Vagina (tissue), 2 donors: ENCODE data around the gene KLHDC4.

ENCODE experiments used
- POLR2A ChIP-seq, 2 donors: fragments of 450-650 bp; IDR thresholded peaks; one replicate each; pipeline ENCODE4 v1.6.1; 2017; ENCODE audit warnings: antibody characterized with exemption in 2 of 2, mild to moderate bottlenecking in 2 of 2, moderate library complexity in 2 of 2
- TF ChIP-seq, protein P1 (sequence below), 3 experiments: fragments of 450-650 bp in 2 of 3; fragments of 200-600 bp in 1 of 3; sonication (generic) in 1 of 3; IDR thresholded peaks; one replicate each; pipeline ENCODE4 v1.5.1; 2017 to 2019; ENCODE audit warnings: antibody characterized with exemption in 3 of 3, mild to moderate bottlenecking in 2 of 3, moderate library complexity in 2 of 3

DNA sequence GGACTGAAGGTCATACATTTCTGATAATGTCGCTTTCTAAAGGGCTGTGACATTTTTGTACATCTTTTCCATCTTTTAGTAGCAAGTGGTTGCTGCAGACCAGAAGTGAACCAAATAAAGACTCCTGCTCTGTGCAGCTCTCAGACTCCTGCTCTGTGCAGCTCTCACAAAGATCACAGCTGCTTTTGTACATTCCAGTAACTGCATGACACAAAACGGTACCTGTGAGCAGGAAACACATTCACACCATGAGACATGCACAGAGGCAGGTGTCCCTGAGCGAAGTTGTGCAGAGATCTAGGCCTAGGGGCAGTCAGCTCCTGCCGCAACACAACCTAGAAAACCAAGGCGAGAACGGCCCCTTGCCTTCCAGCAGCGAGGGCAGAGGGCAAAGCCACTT lies 67.5 kb downstream of the KLHDC4 start:
- TF ChIP-seq, protein P1, sequence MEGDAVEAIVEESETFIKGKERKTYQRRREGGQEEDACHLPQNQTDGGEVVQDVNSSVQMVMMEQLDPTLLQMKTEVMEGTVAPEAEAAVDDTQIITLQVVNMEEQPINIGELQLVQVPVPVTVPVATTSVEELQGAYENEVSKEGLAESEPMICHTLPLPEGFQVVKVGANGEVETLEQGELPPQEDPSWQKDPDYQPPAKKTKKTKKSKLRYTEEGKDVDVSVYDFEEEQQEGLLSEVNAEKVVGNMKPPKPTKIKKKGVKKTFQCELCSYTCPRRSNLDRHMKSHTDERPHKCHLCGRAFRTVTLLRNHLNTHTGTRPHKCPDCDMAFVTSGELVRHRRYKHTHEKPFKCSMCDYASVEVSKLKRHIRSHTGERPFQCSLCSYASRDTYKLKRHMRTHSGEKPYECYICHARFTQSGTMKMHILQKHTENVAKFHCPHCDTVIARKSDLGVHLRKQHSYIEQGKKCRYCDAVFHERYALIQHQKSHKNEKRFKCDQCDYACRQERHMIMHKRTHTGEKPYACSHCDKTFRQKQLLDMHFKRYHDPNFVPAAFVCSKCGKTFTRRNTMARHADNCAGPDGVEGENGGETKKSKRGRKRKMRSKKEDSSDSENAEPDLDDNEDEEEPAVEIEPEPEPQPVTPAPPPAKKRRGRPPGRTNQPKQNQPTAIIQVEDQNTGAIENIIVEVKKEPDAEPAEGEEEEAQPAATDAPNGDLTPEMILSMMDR (IDR thresholded peaks at IDR 0.05): no peak
- no peak for TF ChIP-seq POLR2A (IDR thresholded peaks at IDR 0.05)
